ENCODE data around the gene FCN2.

DNA sequence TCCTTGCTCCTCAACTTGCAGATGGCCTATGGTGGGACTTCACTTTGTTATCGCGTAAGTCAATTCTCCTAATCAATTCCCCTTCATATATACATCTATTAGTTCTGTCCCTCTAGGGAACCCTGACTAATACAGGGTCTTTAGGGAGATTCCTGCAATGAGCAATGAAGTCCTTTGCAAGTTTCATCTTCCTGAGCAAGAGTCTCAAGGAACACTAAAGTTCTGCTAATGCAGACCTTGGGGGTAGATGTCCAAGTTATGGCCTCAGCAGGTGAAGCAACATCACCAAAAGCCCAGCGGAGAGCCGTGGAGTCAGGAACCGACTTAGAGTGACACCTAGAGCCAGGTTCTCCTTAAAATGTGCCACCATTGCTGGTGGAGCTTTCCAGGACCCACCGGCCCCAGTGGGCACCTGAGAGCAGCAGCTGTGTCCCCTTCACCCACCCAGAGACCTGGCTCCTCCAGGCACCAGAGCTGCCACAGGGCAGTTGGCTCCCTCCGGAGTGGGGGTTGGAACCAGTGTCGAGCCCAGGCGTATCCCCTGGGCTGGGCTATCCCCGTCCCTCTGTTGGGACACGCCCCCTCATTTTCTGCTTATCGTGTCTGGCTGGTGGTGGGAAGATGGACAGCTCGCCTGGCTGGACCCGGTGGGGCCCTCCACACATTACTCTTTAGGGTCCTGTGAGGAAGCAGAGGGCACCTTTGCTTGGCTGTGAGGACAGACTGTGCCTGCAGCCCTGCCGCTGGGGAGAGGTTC lies 48.0 kb downstream of the FCN2 start:
- TF ChIP-seq, protein P1, sequence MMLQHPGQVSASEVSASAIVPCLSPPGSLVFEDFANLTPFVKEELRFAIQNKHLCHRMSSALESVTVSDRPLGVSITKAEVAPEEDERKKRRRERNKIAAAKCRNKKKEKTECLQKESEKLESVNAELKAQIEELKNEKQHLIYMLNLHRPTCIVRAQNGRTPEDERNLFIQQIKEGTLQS (IDR thresholded peaks at IDR 0.05) = no peak
- TF ChIP-seq, protein P2, sequence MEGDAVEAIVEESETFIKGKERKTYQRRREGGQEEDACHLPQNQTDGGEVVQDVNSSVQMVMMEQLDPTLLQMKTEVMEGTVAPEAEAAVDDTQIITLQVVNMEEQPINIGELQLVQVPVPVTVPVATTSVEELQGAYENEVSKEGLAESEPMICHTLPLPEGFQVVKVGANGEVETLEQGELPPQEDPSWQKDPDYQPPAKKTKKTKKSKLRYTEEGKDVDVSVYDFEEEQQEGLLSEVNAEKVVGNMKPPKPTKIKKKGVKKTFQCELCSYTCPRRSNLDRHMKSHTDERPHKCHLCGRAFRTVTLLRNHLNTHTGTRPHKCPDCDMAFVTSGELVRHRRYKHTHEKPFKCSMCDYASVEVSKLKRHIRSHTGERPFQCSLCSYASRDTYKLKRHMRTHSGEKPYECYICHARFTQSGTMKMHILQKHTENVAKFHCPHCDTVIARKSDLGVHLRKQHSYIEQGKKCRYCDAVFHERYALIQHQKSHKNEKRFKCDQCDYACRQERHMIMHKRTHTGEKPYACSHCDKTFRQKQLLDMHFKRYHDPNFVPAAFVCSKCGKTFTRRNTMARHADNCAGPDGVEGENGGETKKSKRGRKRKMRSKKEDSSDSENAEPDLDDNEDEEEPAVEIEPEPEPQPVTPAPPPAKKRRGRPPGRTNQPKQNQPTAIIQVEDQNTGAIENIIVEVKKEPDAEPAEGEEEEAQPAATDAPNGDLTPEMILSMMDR (IDR thresholded peaks at IDR 0.05 in 2 of 3, conservative IDR thresholded peaks at IDR 0.05 in 1 of 3; ENCODE audit: borderline replicate concordance in 1 of 3, insufficient read depth in 1 of 3, low read depth in 2 of 3, low read length in 2 of 3) = no peak
- no peak for TF ChIP-seq POLR2AphosphoS5 (IDR thresholded peaks at IDR 0.05; ENCODE audit: low read depth, low read length)
- no peak for TF ChIP-seq ZFX (IDR thresholded peaks at IDR 0.05)
- no peak for TF ChIP-seq RAD21 (IDR thresholded peaks at IDR 0.05; ENCODE audit: low read depth)
- TF ChIP-seq, protein P3, sequence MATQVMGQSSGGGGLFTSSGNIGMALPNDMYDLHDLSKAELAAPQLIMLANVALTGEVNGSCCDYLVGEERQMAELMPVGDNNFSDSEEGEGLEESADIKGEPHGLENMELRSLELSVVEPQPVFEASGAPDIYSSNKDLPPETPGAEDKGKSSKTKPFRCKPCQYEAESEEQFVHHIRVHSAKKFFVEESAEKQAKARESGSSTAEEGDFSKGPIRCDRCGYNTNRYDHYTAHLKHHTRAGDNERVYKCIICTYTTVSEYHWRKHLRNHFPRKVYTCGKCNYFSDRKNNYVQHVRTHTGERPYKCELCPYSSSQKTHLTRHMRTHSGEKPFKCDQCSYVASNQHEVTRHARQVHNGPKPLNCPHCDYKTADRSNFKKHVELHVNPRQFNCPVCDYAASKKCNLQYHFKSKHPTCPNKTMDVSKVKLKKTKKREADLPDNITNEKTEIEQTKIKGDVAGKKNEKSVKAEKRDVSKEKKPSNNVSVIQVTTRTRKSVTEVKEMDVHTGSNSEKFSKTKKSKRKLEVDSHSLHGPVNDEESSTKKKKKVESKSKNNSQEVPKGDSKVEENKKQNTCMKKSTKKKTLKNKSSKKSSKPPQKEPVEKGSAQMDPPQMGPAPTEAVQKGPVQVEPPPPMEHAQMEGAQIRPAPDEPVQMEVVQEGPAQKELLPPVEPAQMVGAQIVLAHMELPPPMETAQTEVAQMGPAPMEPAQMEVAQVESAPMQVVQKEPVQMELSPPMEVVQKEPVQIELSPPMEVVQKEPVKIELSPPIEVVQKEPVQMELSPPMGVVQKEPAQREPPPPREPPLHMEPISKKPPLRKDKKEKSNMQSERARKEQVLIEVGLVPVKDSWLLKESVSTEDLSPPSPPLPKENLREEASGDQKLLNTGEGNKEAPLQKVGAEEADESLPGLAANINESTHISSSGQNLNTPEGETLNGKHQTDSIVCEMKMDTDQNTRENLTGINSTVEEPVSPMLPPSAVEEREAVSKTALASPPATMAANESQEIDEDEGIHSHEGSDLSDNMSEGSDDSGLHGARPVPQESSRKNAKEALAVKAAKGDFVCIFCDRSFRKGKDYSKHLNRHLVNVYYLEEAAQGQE (IDR thresholded peaks at IDR 0.05; ENCODE audit: low read depth) = no peak
